Keratinocyte (primary cell): ENCODE measurements around the gene ACP6. TPM values are rescaled to one million over a fixed set of nuclear protein-coding genes. Genes with fewer than 3 reads are reported as not detected.
A peak's percentile ranks its signal among the peaks of the same experiment; 100 is the strongest.

Experiments used
- DNase-seq: peaks from one replicate; pipeline ENCODE4 v3.0.0-alpha.2; 2011; ENCODE audit warnings: low read depth, missing footprints, low spot score
- FAIRE-seq: peaks from 2 replicates; lab custom pipeline; 2011; peaks lifted over from hg19 to GRCh38; lab: Jason Lieb, UNC
- H2AFZ ChIP-seq: 2 replicates; pipeline ENCODE4 v1.6.0; 2012; ENCODE audit warnings: low read length, control low read depth, inconsistent platforms; ENCODE audit not compliant: control insufficient read depth
- H3K27ac ChIP-seq: 2 replicates; pipeline ENCODE4 v1.5.1; 2011; ENCODE audit warnings: low read length; ENCODE audit not compliant: control insufficient read depth, insufficient read depth
- H3K27me3 ChIP-seq: 3 replicates; pipeline ENCODE4 v1.6.0; 2011; ENCODE audit warnings: low read length; ENCODE audit not compliant: control insufficient read depth, insufficient read depth; ENCODE audit errors: extremely low read depth
- H3K36me3 ChIP-seq, 2 experiments: 2 replicates in 1 of 2; 3 replicates in 1 of 2; pipeline ENCODE4 v1.5.1; 2011; ENCODE audit warnings: low read length in 2 of 2, mild to moderate bottlenecking in 1 of 2; ENCODE audit not compliant: control insufficient read depth in 2 of 2, insufficient read depth in 2 of 2; ENCODE audit errors: extremely low read depth in 1 of 2
- H3K4me1 ChIP-seq: 3 replicates; pipeline ENCODE4 v1.5.1; 2011; ENCODE audit warnings: low read length; ENCODE audit not compliant: control insufficient read depth, insufficient read depth; ENCODE audit errors: extremely low read depth
- H3K4me2 ChIP-seq: 3 replicates; pipeline ENCODE4 v1.6.0; 2011; ENCODE audit warnings: low read depth, low read length; ENCODE audit not compliant: control insufficient read depth, insufficient read depth; ENCODE audit errors: extremely low read depth
- H3K4me3 ChIP-seq, 3 experiments: fragments of 200-600 bp in 1 of 3; sonication (generic) in 1 of 3; 2 replicates in 2 of 3; 3 replicates in 1 of 3; pipeline ENCODE4 v1.5.1; 2011 to 2016; ENCODE audit warnings: low read length in 3 of 3, mild to moderate bottlenecking in 3 of 3, control low read depth in 2 of 3, inconsistent platforms in 1 of 3, low read depth in 1 of 3, mixed read lengths in 1 of 3, mixed run types in 1 of 3, moderate library complexity in 1 of 3; ENCODE audit not compliant: control insufficient read depth in 2 of 3, insufficient read depth in 2 of 3; ENCODE audit errors: extremely low read depth in 1 of 3
- H3K79me2 ChIP-seq: 2 replicates; pipeline ENCODE4 v1.6.0; 2012; ENCODE audit warnings: low read length; ENCODE audit not compliant: control insufficient read depth, insufficient read depth
- H3K9ac ChIP-seq: 3 replicates; pipeline ENCODE4 v1.6.0; 2011; ENCODE audit warnings: low read length; ENCODE audit not compliant: control insufficient read depth, insufficient read depth; ENCODE audit errors: extremely low read depth
- H3K9me1 ChIP-seq: 3 replicates; pipeline ENCODE4 v1.6.0; 2011; ENCODE audit warnings: low read length; ENCODE audit not compliant: control insufficient read depth, insufficient read depth; ENCODE audit errors: extremely low read depth
- H3K9me3 ChIP-seq: 2 replicates; pipeline ENCODE4 v1.5.1; 2012; ENCODE audit warnings: low read depth, low read length; ENCODE audit not compliant: control insufficient read depth
- H4K20me1 ChIP-seq: 3 replicates; pipeline ENCODE4 v1.6.0; 2011; ENCODE audit warnings: low read length; ENCODE audit not compliant: control insufficient read depth, insufficient read depth; ENCODE audit errors: extremely low read depth
- EZH2 ChIP-seq: IDR thresholded peaks from one replicate; pipeline ENCODE4 v1.6.1; 2012; ENCODE audit warnings: inconsistent platforms, mild to moderate bottlenecking, low read length, moderate library complexity
- dilution Hi-C: fragments of 300-500 bp; cut with MboI; formaldehyde crosslinking; loops from one replicate; pipeline ENCODE4 v1.7.0; 2020; ENCODE audit warnings: low sequenced_read_pairs; ENCODE audit not compliant: extremely low pct_ligation_motif_present
- polyA plus RNA-seq, 5 experiments: library from polyadenylated mRNA; depleted of rRNA in 3 of 5; stranded (reverse) in 3 of 5; stranded (forward) in 1 of 5; unstranded in 1 of 5; fragments of >200 nt; gene quantifications; 1 replicate in 1 of 5; 2 replicates in 3 of 5; 3 replicates in 1 of 5; pipeline versions ENCODE4 v1.2.1 to v1.2.3, GENCODE V29; 2011 to 2012; ENCODE audit warnings: missing spikeins in 2 of 5, low read depth in 1 of 5, low replicate concordance in 1 of 5
- TF ChIP-seq, protein P1 (sequence below), 3 experiments: IDR thresholded peaks in 1 of 3; conservative IDR thresholded peaks in 1 of 3; optimal IDR thresholded peaks in 1 of 3; 2 replicates in 2 of 3; 3 replicates in 1 of 3; pipeline versions ENCODE3 to v1.5.1; 2011; ENCODE audit warnings: low read length in 3 of 3, mild to moderate bottlenecking in 3 of 3, moderate library complexity in 2 of 3, control low read depth in 1 of 3, inconsistent platforms in 1 of 3; ENCODE audit not compliant: insufficient read depth in 2 of 3; ENCODE audit errors: extremely low read depth in 1 of 3

ACP6 gene
- polyA plus RNA-seq, 1 donor (not counting 4 experiments of a cell fraction or from before 2014, with no cell fraction given): 7.4 TPM

DNA sequence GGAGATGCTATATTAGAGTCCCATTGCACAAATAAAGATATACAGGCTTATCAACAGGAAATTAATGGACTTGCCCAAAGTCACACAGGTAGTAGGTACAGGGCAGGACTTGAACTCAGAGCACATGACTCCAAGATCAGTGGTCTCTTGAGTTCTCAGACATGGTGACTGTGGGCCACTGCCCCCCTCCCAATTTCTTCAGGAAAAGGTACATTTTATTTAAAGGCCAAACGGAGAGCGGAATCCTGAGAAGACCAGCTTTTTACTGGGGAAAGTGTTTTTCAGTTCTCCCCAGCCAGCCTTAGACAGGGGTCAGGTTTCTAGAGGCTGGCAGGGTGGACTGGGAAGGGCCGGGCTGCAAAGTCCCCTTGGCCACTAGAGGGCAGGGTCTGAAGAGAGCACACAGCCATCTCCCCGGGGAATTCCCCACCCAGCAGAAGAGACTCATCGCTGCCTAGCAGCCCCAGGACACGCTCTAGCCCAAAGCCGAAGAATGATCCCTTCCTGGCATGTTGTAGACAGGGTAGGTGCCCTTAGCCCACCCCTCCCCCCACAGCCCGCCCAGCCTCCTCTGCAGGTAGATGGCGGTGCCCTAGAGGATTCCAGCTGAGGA lies 29.7 kb downstream of the ACP6 start:
- peak; percentile 69 for FAIRE-seq
- H2AFZ ChIP-seq: no peak overlapping the region

DNA sequence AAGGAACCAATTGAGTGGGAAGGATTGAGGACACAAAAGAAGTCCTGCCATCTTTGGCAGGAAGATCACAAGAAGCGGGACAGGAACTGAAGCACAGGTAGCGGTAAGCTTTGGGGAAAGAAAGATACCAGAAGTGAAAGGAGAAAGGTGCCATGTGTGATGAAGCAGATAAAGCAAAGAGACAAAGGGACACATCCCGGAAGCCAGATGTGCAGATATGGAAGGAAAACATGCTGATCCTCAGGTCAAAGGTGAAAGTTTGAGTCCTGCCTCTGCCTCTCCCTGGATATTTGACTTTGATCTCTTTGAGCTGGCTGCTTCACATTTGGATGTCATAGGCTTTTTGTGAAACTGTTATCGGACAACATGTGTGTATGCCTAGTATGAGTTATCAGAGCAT lies 34.0 kb downstream of the ACP6 start:
- Histone ChIP-seq H3K36me3 (peaks cover 0 to 2% of the 10 kb centered on the region in 2 experiments), H3K9me1 (no peaks in the 10 kb centered on the region), H3K4me3 (no peak overlapping the region), H4K20me1 (no peaks in the 10 kb centered on the region), H3K4me1 (no peaks in the 10 kb centered on the region), H3K27ac (no peak overlapping the region), H3K9me3 (no peaks in the 10 kb centered on the region), H3K79me2 (no peaks in the 10 kb centered on the region), H3K4me2 (no peak overlapping the region), H2AFZ (no peak overlapping the region), H3K27me3 (no peaks in the 10 kb centered on the region), H3K9ac (no peak overlapping the region)
- no peak for TF ChIP-seq EZH2
- TF ChIP-seq, protein P1, sequence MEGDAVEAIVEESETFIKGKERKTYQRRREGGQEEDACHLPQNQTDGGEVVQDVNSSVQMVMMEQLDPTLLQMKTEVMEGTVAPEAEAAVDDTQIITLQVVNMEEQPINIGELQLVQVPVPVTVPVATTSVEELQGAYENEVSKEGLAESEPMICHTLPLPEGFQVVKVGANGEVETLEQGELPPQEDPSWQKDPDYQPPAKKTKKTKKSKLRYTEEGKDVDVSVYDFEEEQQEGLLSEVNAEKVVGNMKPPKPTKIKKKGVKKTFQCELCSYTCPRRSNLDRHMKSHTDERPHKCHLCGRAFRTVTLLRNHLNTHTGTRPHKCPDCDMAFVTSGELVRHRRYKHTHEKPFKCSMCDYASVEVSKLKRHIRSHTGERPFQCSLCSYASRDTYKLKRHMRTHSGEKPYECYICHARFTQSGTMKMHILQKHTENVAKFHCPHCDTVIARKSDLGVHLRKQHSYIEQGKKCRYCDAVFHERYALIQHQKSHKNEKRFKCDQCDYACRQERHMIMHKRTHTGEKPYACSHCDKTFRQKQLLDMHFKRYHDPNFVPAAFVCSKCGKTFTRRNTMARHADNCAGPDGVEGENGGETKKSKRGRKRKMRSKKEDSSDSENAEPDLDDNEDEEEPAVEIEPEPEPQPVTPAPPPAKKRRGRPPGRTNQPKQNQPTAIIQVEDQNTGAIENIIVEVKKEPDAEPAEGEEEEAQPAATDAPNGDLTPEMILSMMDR (optimal IDR thresholded peaks at IDR 0.05 in 1 of 3, IDR thresholded peaks at IDR 0.05 in 1 of 3, conservative IDR thresholded peaks at IDR 0.05 in 1 of 3; ENCODE audit: extremely low read depth in 1 of 3, insufficient read depth in 2 of 3, low read length in 3 of 3): no peak
- DNase-seq (no peak), FAIRE-seq (no peak)
- dilution Hi-C loops: loop anchor here (10.0 kb wide), 1 partner anchor 52 kb away; no protein-coding TSS in a partner anchor

More for the DNA sequence above, 29.7 kb downstream of the ACP6 start:
- H3K9ac ChIP-seq: no peak overlapping the region
- H4K20me1 ChIP-seq: no peaks in the 10 kb centered on the region
- peak; percentile 40 for DNase-seq
- no peak overlapping the region for H3K4me3 ChIP-seq
- H3K36me3 ChIP-seq: peaks cover 0 to 10% of the 10 kb centered on the region in 2 experiments
- H3K27me3 ChIP-seq: no peaks in the 10 kb centered on the region
- no peaks in the 10 kb centered on the region for H3K4me1 ChIP-seq
- TF ChIP-seq, protein P1 (optimal IDR thresholded peaks at IDR 0.05 in 1 of 3, IDR thresholded peaks at IDR 0.05 in 1 of 3, conservative IDR thresholded peaks at IDR 0.05 in 1 of 3; ENCODE audit: extremely low read depth in 1 of 3, insufficient read depth in 2 of 3, low read length in 3 of 3): peak; percentile 88 to 95 (median 90)
- no peak for TF ChIP-seq EZH2
- dilution Hi-C loops: no loop called here
- peak overlapping the region; percentile 2 for H3K4me2 ChIP-seq
- H3K9me1 ChIP-seq: no peaks in the 10 kb centered on the region
- H3K79me2 ChIP-seq: no peaks in the 10 kb centered on the region
- H3K9me3 ChIP-seq: no peaks in the 10 kb centered on the region
- H3K27ac ChIP-seq: no peak overlapping the region
